ENCODE results near the gene MACROD2.

MACROD2 gene

GRCh38 chr20:14782731-14783130 is 787.4 kb downstream of the MACROD2 start:
- DNase-seq = no peak

- DNase-seq = no peak
Measured at GRCh38 chr20:14783766-14784165, 788.5 kb downstream of the MACROD2 start.

DNA sequence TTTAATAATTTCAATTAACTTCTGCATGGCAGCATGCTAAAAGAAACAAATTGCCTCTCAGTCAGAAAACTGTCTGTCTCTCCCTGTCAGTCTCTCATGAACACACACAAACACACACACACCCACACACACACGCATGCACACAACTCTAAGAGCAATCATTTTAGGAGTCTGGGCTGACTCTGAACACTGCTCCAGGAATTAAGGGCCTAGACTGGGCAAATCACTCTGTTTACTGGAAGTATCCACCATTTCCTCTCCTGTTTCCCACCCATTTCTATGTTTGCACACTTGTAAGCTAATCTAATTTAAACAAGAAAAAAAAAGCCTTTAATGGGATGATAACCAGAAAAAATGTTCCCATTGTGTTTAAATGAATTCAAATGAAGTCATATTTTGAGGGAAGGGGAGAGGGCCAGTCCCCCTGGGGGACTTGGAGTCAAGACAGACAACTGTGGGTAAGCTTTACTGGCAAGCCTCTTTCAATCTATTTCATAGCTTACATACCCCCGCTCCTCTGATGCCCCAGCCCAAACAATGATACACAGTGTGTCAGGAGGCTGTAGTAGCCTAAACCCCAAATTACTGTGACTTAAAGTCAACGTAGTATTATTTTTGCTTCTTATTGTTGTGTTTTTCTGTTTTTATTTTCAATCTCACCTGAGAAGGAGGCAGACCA is 789.9 kb downstream of the MACROD2 start:
- DNase-seq = no peak

DNA sequence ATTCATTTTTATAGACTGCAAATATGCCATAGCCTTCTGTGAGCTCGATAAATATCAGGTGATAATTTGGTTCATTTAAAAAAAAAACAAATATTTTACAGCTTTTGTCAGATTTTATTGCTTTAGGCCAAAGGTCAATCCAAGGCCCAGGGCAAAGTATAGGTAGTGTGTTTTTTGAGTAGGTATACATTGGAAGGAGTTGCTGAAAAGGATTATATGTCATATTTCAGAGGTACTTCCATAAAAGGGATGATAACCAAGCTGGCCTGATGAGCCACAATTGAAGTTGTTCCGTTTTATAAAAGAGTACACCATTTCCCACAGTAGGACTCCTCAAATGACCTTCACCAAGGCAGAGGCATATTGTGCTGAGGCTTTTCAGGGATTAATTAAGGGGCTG is 794.9 kb downstream of the MACROD2 start:
- DNase-seq = no peak

DNA sequence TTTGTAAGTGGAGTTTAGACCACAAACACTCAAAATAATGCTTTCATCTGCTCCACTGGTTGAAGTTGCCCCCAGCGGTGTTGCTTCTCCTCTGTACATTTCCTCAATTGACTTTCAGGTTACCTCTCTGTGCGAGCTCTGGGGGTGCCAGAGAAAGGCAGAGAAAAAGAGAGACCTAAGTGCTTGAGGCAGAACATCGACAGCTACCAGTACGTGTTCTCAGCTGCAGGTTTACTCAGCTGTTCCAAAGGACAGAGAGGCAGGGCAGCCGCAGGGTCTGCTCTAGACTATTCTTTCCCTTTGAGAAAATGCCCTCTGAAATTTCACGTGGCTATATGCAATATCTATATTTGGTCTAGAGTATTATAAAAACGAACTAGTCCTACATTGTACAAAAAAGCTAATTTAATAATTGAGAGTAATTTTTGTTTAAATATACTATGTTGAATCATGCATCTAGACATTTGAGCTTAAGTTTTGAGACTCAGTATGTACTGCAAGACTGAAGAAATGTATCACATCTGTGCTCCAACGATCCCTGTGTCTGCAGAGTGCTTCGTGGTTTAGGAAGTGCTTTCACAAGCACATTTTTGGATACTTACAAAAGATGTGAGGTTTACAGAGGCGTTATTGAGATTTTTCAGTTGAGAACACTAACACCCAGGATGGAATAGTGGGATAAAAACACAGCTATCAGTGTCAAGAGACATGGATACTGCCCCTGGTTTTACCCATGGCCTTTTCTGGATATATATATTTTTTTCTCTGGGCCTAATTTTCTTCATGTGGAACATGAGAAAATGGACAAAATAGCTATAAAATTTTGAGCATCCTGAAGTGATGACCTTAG is 795.7 kb downstream of the MACROD2 start:
- no peak for DNase-seq

GRCh38 chr20:14792915-14793314 is 797.6 kb downstream of the MACROD2 start:
- DNase-seq = no peak

GRCh38 chr20:14799545-14800216 is 804.4 kb downstream of the MACROD2 start:
- DNase-seq = no peak

- DNase-seq = no peak
Measured at GRCh38 chr20:14800707-14801425, 805.5 kb downstream of the MACROD2 start.

- no peak for DNase-seq
Measured at GRCh38 chr20:14801591-14802325, 806.4 kb downstream of the MACROD2 start.

GRCh38 chr20:14807224-14807623 is 811.9 kb downstream of the MACROD2 start:
- DNase-seq = no peak

GRCh38 chr20:14815340-14815739 is 820.0 kb downstream of the MACROD2 start:
- no peak for DNase-seq

DNA sequence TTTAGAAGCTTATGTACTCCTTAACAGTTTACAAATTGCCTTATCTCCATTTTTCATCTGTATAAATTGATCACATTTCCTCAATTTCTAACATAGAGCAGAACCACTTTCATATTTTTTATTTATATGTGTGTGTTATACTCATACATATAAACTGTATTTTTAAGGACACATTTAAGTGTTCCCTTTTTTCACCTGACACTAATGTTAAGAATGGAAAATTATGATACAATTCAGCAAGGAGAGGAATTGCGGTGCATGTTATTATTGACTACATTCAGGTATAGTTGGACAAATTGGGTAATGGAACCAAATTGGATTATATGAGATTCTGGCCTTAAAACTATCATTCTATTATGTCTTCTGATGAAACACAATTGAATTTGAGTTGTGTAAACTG is 821.2 kb downstream of the MACROD2 start:
- no peak for DNase-seq

DNA sequence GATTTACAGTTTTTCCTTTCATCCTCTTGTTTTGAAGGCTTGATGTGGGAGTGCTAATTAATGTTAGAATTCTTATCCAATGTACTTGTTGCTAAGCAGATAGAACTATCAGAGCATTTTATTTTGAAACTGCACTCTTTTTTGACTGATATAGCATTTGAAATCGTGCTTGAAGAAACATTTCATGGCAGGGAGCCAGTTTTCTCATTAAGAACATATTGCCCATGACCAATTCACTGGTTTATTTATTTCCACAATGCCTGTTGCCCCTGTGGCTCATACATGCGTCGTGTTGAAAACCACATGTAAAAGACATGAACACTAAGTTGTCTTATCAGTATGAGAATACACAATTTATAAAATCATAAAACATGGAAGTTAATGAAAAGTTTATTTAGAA is 821.8 kb downstream of the MACROD2 start:
- no peak for DNase-seq

- no peak for DNase-seq
Measured at GRCh38 chr20:14820771-14821170, 825.5 kb downstream of the MACROD2 start.

DNA sequence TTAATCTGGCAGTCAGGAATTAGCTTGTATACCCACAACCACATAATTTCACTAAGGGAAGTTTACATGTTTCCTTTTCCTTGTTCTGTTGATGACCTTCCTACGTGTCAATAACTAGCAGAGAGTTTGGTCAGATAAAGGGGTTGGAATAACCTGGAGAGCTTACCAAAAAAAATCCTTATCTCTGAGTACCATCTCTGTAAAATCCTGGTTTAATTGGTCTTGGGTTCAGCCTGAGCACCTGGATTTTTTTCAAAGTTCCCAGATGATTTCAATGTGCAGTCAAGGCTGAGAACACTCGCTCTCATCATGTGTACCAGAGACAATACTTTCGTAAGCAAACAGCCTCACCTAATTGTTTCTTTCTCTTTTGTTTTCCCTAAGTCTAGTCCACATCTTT is 825.9 kb downstream of the MACROD2 start:
- no peak for DNase-seq

- DNase-seq = no peak
Measured at GRCh38 chr20:14824996-14825395, 829.7 kb downstream of the MACROD2 start.

- DNase-seq = no peak
Measured at GRCh38 chr20:14826543-14827313, 831.4 kb downstream of the MACROD2 start.

DNA sequence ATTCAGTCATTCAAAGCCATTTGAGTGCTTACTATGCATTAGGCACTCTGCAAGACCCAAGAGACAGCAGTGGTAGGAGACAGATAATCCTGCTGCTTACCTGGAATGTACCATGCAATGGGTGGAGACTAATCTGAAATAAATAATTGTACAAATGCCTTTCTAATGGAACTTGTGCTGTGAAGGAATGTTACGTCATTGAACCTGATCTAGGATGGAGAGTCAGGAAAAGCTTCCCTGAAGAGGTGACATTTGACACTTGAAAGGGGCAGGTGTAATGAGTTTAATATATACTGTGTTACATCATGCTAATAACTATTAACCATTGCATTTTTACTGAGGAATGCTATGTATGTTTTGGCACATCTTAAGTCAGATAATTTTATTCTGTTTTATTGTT is 833.1 kb downstream of the MACROD2 start:
- DNase-seq = no peak

- DNase-seq = no peak
Measured at GRCh38 chr20:14829906-14830305, 834.6 kb downstream of the MACROD2 start.

DNA sequence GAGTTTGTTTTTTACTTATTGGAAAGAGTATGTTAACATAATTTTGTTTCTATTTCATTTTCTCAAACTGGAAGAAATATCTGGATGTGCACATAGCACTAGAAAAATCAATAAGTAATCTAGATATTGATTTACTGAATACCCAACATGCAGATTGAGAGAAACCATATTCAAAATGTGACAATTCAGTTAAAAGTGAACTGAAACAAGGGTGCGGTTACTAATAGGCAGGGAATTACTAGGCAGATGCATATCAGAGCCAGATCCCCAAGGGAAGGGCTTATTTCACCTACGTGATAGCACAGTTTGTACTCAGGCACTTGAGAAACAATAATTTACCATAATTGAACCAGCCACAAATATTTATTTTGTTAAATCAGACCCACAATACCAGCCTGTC is 835.1 kb downstream of the MACROD2 start:
- DNase-seq = no peak

DNA sequence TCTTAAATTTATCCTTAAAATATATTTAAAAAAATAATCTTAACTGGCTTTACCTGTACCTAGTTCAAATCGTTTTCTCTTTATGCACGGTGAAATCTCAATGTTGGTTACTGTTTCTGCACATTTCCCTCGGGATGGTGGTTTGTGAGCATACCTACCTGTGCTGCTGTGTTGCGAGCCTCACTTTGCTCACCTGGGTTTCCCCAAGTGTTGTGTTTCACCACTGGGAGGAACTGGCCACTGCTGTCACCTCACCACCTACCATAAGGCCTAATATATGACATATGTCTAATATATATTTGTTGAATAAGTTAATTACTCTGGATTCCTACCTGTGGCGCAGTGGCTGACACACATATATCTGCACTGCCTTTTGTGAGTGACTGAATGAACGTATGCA is 835.6 kb downstream of the MACROD2 start:
- no peak for DNase-seq

GRCh38 chr20:14832630-14833029 is 837.3 kb downstream of the MACROD2 start:
- DNase-seq = no peak

Data from MV-4-11 (cell line).